CD4-positive, alpha-beta T cell treated with Interleukin-1 beta for 1 hour (primary cell): ENCODE measurements around the gene CACNA2D2.

ENCODE experiments used
- DNase-seq, 2 donors: peaks; one replicate each; pipeline ENCODE4 v3.0.0-alpha.2; 2020 to 2022

The CACNA2D2 gene

DNA sequence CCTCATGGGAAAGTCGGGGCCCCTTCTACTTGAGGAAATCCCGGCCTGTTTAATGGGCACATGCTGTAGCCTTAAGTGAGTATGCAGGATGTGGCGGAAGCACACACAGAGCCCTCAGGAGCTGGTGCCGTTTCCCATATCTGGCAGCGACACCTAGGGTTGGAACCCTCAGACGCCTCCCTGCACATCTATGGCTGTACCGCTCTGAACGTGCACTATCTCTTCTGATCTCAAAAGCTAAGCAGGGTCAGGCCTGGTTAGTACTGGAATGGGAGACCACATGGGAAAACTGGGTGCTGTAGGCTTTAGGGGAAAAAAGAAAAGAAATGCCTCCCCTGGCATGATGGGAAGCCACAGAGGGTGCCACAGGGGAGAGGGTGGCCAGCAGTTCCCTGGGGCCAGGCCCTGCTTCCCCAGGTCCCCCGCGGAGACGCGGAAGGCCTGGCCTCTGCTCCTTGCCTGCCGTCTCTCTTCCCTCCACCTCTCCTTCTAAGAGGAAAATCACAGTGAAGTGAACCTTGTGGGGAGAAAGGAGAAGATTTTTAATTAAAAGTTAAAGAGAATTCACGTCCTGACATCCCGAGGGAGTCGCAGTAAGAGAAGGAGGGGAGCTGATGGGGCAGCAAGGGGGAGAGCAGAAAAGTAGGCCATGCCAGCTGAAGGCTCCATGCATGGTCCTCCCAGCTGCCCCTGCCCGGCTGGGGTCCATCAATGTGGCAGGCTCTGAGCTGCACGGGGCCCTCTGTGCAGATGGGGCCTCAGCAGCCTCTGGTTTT is 83.7 kb downstream of the CACNA2D2 start:
- no peak for DNase-seq

- DNase-seq = no peak
These were observed 84.6 kb downstream of the CACNA2D2 start for GRCh38 chr3:50418850-50419249.

GRCh38 chr3:50417637-50418033 is 85.8 kb downstream of the CACNA2D2 start:
- no peak for DNase-seq

DNA sequence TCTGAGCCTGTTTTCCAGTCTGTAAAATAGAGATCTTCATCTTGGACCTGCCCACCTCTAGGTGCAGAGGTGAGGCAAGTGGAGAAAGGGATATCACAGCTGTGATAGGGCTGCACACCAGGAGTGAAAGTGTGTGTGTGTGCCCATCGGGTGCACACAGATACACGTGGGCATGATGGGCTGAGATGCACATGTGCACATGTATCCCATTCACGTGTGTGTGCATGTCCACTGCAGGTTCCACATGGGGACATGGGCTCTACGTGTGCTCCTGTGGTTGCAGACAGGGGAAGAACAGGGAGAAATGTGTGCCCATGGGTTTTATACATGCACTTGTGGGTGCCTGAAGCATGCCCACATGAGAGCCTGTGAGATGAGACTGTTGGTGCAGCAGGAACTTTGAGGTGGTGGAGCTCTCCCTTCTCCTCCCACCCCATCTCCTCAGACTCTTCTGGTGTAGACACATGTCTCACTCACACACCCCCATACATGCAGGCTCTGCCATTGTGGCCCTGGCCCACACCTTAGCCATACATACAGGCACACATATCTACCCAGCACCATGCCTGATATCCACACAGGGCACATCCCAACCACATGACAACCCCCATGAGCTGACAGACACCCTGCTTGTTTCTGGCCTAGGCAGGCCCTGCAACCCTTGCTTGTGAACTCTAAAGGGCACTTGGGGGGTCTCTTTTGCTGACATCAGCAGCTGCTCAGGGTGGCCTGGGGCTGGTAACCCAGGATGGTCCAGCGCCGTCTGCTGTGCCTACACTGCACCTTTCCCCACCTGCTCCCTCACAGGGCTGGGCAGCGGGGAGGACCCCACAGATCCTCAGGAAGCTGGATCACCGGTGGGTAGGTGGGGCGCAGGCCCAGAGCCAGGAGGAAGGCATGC is 86.4 kb downstream of the CACNA2D2 start:
- DNase-seq = no peak

DNA sequence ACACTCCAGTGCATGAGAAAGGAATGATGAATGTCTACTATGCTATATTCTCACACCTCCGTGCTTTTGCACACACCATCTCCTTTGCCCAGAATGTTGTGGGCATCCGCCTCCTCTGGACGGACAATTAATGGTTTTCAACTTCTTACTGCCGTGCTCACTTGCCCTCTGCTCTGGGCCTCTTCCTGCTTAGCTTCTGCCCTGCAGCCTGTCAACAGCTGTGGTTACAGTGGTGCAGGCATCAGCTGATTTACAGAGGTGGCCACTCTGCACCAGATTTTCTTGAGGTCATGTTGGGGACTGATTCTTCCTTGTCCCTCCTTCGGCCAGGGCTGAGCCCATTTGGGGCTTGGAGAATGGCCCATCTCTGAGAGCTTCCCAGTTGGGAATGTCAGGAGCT is 87.6 kb downstream of the CACNA2D2 start:
- no peak for DNase-seq

GRCh38 chr3:50415061-50415460 is 88.4 kb downstream of the CACNA2D2 start:
- no peak for DNase-seq

DNA sequence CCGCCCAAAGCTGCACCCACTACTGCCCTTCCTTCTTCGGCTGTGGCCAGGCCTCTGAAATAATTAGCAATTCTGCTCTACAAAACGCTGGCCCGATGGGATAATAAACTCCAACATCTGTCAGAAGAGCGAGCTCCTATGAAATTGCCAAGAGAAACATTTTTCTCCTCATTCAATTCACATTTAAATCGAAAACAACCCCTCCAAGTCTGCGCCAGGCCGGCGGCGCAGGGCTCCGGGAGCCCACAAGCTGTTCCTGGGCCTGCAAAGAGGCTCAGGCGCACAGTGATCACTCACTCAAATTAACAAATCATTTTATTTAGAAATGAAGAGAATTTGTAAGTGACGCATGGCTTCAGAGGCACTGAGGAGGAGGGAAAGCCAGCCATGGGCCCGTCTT is 88.8 kb downstream of the CACNA2D2 start:
- no peak for DNase-seq

GRCh38 chr3:50412231-50412754 is 91.1 kb downstream of the CACNA2D2 start:
- DNase-seq = no peak

DNA sequence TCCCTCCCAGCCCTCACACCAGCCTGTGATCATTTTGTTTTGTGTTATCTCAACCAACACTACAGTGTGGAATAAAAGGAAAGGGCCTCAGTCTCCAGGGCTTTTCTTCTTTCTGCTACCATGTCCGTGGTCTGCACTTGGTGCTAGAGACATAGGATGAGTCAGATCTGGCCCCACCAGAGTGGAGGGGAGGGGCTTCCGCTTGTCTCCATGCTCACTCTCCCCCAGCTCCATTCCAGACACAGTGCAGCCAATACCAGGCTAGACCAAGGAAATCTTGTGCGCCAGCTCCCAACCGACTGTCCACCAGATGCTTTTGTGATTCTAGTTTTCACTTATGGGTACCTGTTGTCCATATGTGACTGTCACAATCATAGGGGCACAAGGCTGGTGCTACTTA is 92.2 kb downstream of the CACNA2D2 start:
- DNase-seq = no peak

- no peak for DNase-seq
These were observed 92.8 kb downstream of the CACNA2D2 start for GRCh38 chr3:50410608-50411139.

DNA sequence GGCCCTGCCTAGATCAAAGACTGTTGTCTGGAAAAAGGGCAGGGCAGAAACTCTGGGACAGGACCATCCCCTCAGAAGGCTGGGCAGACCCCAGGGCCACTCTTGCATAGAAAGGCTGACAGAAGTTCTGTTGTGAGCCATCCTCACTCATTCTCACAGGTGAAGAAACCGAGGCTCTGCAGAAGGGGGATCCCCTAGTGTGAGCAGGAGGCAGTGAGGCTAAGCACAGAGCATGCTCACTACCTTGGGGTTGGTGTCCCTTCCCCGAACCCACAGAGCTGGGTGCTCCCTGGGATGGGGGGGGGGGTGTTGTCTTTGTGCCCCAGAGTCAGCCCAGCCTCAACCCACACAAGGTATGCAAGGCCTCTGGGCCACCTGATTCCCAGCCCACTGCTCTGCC is 93.2 kb downstream of the CACNA2D2 start:
- no peak for DNase-seq

GRCh38 chr3:50408443-50408944 is 94.9 kb downstream of the CACNA2D2 start:
- no peak for DNase-seq

DNA sequence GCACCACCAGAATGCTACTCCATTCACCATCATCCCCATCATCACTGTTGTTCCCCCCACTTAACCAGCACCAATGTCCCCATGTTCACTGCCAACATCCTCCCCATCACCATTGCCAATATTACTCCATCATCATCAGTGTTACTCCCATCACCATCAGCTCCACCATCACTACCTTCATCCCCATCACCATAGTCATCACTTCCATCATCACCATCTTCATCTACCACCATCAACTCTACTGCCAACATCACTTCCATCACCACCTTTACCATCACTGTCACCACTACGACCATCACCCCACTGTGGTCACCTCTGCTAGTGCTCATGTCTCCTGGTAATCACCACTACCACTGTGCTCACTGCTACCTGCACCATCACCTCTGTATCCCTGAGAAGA is 96.9 kb downstream of the CACNA2D2 start:
- DNase-seq = no peak

DNA sequence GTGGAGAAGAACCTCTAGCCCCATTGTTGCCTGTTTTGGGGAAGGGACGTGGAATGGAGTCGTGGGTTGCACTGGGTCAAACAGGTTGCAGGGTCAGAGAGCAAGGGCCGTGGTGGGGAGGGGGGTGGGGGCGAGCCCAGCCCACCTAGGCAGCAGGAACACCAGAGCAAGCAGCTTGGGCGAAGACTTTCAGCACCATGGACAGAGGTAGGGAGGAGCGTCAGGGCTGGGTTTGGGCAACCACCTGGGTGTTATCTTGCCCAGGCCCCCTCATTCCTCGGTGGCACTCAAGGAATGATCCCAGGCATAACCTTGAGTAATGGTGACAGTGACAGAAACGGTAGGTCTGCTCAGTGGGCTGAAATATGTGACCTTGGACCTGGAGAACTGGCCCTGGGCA is 98.2 kb downstream of the CACNA2D2 start:
- no peak for DNase-seq

- no peak for DNase-seq
These were observed 101.3 kb downstream of the CACNA2D2 start for GRCh38 chr3:50401978-50402595.

DNA sequence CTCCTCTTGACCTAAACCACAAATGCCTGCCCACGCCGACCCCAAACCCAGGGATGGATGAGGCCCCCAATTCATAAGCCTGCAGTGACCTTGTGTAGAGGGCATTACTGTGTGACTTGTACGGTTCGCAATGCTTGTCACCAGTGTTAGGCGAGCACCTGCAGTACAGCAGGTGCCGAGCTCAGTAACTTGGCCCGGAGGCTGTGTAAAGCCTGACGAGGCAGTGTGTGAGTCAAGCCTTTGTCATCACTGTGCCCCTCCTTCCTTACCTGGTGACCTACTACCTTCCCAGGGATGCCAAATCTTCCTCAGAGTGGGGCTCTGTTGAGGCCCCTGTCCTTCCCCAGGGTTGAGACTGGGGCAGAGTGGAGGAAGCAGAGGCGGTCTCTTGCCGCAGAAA is 106.9 kb downstream of the CACNA2D2 start:
- DNase-seq = no peak

- DNase-seq = peak in 1 of 2 donors; percentile 49
These were observed 108.2 kb downstream of the CACNA2D2 start for GRCh38 chr3:50395070-50395860.

DNA sequence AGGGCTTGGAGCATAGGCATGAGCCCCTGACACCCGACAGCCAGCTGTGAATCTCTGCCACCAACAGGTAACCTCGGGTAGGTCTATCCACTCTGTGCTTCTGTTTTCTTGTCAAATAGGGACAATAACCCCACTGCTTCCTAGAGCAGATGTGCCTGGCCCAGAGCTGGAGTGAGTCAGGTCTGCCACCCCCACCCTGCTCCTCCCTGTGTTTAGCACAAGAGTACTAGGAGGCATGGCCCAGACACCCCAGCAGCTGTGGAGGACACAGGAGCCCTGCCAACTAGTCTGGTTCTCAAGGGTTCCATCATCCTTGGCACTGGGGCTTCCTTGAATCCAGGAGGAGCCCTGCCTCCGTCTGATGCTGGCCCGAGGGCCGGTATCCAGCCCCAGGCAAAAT is 110.4 kb downstream of the CACNA2D2 start:
- DNase-seq = no peak

- no peak for DNase-seq
These were observed 111.2 kb downstream of the CACNA2D2 start for GRCh38 chr3:50392101-50392715.

DNA sequence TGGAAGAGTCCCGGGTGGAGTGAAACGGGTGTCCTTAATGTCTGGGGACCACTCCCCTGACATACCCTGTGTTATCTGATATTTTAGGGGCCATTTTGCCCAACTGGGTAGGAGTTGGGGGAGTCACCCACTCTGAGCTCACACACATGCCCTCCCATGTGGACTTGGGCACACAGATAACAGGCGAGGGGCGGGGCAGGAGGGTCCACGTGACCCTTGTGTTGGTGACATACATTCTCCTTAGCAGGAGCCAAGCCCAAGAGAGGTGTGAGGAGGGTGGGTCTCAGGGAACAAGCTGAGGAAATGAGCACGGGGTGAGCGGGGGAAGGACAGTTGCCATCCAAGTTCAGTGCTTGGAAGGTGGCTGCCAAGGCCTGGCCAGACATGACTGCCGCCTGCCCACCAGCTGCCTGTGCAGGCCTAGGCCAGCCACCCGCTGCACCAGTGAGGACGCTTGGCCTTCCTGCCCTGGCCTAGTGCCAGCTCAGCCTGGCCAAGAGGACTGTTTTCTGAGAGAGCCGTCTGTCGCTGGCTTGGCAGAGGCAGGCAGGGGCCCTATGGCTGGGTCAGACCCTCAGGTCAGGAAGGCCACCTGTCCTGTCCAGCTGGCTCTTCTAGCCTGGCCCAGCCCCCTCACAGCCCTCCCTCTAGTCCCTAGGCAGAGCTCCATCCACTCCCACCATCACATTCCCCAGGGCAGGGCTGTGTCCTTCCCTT is 112.8 kb downstream of the CACNA2D2 start:
- no peak for DNase-seq

DNA sequence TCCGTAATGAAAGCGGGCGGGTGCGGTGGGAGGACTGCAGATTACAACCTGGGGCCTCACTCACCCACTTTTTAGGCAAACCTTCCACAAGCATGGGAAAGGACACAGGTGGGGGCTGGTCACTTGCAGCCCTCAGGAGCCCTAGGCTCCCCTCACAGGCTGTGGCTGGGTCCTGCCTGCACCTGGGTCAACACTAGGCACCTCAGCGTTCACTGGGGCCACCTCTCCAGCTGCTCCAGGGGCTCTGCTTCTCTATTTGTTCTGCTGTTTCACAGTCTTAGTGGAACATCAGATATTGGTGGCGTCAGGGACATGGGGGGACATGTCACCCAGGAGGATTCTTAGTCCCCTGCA is 114.0 kb downstream of the CACNA2D2 start:
- DNase-seq = no peak
